Activated T-helper 17 cell treated with anti-CD3 and anti-CD28 coated beads, Interleukin-2, amount 50 U/mL, for 72 hours (primary cell): ENCODE results near the gene SALL4. TPM values are rescaled to one million over a fixed set of nuclear protein-coding genes. Genes with fewer than 3 reads are reported as not detected.
"Not testable (repeated sequence)": the region's sequence is repeated elsewhere in the genome, so short reads cannot be mapped to it uniquely, and the experiment has no call there.

Source experiments
- ATAC-seq: fragments of 150-1000 bp; cut with Tn5 transposase; replicated peaks from 2 replicates; pipeline ENCODE4 v1.10.0; 2021; ENCODE audit warnings: mild to moderate bottlenecking, moderate library complexity
- H3K27ac Mint-ChIP-seq: one replicate; pipeline ENCODE4 v1.8.0; 2022; ENCODE audit warnings: mixed read lengths
- H3K27me3 Mint-ChIP-seq: one replicate; pipeline ENCODE4 v1.8.0; 2022; ENCODE audit warnings: mixed read lengths
- H3K36me3 Mint-ChIP-seq: one replicate; pipeline ENCODE4 v1.8.0; 2022; ENCODE audit warnings: low read depth, mild to moderate bottlenecking, mixed read lengths
- H3K4me1 Mint-ChIP-seq: one replicate; pipeline ENCODE4 v1.8.0; 2022; ENCODE audit warnings: mixed read lengths
- H3K4me3 Mint-ChIP-seq: one replicate; pipeline ENCODE4 v1.8.0; 2022; ENCODE audit warnings: mild to moderate bottlenecking, mixed read lengths
- H3K9me3 Mint-ChIP-seq: one replicate; pipeline ENCODE4 v1.8.0; 2022; ENCODE audit warnings: mixed read lengths
- total RNA-seq, 2 donors: library from RNA; stranded (reverse); gene quantifications; one replicate each; pipeline ENCODE4 v1.2.3, GENCODE V29; 2022

SALL4 gene
- total RNA-seq, 2 donors from 2014 or later = 0.04 to 0.50 TPM

DNA sequence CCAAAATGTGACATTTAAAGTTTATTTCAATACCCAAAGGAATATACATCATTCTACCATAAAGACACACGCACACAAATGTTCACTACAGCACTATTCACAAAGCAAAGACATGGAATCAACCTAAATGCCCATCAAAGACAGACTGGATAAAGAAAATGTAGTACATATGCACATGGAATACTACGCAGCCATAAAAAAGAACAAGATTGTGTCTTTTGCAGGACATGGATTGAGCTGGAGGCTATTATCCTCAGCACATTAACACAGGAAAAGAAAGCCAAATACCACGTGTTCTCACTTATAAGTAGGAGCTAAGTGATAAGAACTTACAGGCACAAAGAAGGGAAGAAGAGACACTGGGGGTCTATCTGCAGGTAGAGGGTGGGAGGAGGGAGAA is 56.5 kb downstream of the SALL4 start:
- H3K4me1 Mint-ChIP-seq = peaks cover 10% of the 10 kb centered on the region
- peaks cover 3% of the 10 kb centered on the region for H3K9me3 Mint-ChIP-seq
- H3K36me3 Mint-ChIP-seq = no peaks in the 10 kb centered on the region
- H3K27me3 Mint-ChIP-seq = peaks cover 18% of the 10 kb centered on the region
- H3K27ac Mint-ChIP-seq = no peak overlapping the region
- no peak overlapping the region for H3K4me3 Mint-ChIP-seq
- ATAC-seq = no peak

DNA sequence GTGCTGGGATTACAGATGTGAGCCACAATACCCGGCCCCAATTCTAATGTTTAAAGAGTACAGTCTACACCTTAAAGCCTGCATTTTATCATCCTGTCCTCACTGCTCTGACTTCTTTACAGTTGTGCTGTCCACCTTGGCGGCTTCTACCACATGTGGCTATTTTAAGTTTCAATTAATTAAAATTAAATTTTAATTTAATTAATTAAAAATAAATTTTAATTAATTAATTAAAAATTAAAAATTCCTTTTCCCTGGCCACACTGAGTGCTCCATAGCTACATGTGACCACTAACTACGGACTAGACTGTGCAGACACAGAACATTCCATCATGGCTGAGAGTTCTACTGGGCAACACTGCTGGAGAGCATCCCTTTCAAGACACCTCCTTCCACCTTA is 61.5 kb downstream of the SALL4 start:
- Mint-ChIP-seq H3K9me3 (no peaks in the 10 kb centered on the region), H3K27me3 (peaks cover 10% of the 10 kb centered on the region), H3K27ac (no peak overlapping the region), H3K36me3 (no peaks in the 10 kb centered on the region), H3K4me3 (no peak overlapping the region), H3K4me1 (peaks cover 5% of the 10 kb centered on the region)
- ATAC-seq = no peak

DNA sequence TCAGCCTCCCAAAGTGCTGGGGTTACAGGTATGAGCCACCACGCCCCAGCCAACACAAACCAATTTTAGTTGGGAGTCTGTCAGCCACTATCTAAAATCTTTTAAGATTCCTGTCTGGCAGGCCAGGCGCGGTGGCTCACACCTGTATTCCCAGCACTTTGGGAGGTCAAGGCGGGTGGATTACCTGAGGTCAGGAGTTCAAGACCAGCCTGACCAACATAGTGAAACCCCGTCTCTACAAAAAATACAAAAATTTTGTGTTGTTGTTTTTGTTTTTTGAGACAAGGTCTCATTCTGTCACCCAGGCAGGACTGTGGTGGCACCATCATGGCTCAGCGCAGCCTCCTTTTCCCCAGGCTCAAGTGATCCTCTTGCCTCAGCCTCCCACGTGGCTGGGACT is 62.0 kb downstream of the SALL4 start:
- H3K4me3 Mint-ChIP-seq, H3K27ac Mint-ChIP-seq, H3K9me3 Mint-ChIP-seq, H3K4me1 Mint-ChIP-seq, H3K27me3 Mint-ChIP-seq, H3K36me3 Mint-ChIP-seq, ATAC-seq: not testable (repeated sequence)

DNA sequence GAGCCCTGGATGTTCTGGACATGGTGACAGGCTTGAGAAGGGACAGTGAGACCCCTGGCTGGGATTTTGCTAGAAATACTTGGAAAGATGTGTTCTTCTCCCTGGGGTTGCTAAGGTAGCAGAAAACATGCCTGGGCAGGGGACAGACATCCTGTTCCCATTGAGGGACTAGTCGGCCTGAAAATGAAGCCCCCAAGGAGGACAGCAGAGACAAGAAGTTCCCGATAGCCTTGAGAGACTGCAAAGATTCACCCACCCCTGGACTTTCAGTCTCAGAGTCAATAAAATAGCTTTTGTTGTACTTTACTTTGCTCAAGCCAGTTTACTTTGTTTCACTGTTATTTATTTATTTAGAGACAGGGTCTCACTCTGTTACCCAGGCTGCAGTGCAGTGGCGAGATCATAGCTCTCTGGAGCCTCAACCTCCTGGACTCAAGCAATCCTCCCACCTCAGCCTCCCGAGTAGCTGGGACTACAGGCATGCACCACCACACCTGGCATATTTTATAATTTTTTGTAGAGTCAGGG is 62.5 kb downstream of the SALL4 start:
- Mint-ChIP-seq H3K9me3 (no peaks in the 10 kb centered on the region), H3K4me1 (peaks cover 5% of the 10 kb centered on the region)

DNA sequence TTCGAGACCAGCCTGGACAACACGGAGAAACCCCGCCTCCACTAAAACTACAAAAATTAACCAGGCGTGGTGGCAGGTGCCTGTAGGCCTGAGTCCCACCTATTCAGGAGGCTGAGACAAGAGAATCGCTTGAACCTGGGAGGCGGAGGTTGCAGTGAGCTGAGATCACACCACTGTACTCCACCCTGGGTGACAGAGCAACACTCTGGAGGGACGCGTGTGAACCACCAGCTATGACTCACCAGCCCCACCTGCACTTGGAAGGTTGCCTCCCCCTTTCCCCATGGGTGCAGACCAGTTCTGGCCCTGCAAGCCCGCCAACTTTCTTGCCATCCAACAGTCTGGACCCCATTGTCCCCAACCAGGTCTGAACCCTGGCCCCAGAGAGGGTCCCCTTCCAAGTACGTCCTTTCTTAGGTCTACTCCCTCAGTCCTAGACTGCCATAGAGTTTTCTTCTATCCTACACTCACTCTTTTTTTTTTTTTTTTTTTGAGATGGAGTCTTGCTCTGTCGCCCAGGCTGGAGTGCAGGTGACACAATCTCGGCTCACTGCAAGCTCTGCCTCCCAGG is 63.4 kb downstream of the SALL4 start:
- ATAC-seq = no peak
- no peak overlapping the region for H3K27ac Mint-ChIP-seq
- H3K36me3 Mint-ChIP-seq = no peaks in the 10 kb centered on the region
- peaks cover 5% of the 10 kb centered on the region for H3K27me3 Mint-ChIP-seq
- no peak overlapping the region for H3K4me3 Mint-ChIP-seq
- H3K4me1 Mint-ChIP-seq = no peaks in the 10 kb centered on the region
- no peaks in the 10 kb centered on the region for H3K9me3 Mint-ChIP-seq

More for the DNA sequence above, 62.5 kb downstream of the SALL4 start:
- Mint-ChIP-seq H3K27me3 (peaks cover 9% of the 10 kb centered on the region), H3K36me3 (no peaks in the 10 kb centered on the region), H3K4me3 (no peak overlapping the region), H3K27ac (no peak overlapping the region)
- no peak for ATAC-seq

DNA sequence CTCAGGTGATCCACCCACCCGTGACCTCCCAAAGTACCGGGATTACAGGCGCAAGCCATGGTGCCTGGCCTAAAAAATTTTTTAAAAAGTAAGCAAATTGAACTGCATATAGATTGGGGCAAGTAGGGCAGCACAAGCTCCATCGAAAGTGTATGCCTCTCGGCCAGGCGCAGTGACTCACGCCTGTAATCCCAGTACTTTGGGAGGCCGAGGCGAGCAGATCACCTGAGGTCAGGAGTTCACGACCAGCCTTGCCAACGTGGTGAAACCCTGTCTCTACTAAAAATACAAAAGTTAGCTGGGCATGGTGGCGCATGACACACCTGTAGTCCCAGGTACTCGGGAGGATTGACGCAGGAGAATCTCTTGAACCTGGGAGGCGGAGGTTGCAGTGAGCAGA is 64.1 kb downstream of the SALL4 start:
- H3K4me3 Mint-ChIP-seq, H3K27me3 Mint-ChIP-seq, H3K27ac Mint-ChIP-seq, ATAC-seq, H3K36me3 Mint-ChIP-seq, H3K9me3 Mint-ChIP-seq, H3K4me1 Mint-ChIP-seq: not testable (repeated sequence)

DNA sequence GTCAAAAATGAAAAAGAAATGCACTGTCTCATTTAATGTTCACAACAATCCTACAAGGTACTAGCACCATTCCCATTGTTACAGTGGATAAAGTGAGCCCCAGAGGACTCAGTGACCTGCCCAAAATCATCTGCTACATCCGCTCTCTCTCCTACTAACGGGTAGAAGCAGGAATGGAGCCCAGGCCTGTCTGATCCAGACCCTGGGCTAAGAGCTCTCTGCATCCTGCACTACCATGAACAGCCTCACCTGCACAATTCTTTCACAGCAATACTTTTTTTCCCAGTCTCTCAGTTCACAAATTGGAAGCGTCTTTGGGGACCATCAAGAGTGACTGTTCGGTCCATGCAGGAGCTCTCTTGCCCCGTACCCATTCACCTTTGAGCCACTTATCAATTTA is 65.4 kb downstream of the SALL4 start:
- no peak overlapping the region for H3K27ac Mint-ChIP-seq
- H3K27me3 Mint-ChIP-seq = peaks cover 8% of the 10 kb centered on the region
- no peaks in the 10 kb centered on the region for H3K4me1 Mint-ChIP-seq
- H3K4me3 Mint-ChIP-seq = no peak overlapping the region
- H3K36me3 Mint-ChIP-seq = no peaks in the 10 kb centered on the region
- ATAC-seq = no peak
- no peaks in the 10 kb centered on the region for H3K9me3 Mint-ChIP-seq

DNA sequence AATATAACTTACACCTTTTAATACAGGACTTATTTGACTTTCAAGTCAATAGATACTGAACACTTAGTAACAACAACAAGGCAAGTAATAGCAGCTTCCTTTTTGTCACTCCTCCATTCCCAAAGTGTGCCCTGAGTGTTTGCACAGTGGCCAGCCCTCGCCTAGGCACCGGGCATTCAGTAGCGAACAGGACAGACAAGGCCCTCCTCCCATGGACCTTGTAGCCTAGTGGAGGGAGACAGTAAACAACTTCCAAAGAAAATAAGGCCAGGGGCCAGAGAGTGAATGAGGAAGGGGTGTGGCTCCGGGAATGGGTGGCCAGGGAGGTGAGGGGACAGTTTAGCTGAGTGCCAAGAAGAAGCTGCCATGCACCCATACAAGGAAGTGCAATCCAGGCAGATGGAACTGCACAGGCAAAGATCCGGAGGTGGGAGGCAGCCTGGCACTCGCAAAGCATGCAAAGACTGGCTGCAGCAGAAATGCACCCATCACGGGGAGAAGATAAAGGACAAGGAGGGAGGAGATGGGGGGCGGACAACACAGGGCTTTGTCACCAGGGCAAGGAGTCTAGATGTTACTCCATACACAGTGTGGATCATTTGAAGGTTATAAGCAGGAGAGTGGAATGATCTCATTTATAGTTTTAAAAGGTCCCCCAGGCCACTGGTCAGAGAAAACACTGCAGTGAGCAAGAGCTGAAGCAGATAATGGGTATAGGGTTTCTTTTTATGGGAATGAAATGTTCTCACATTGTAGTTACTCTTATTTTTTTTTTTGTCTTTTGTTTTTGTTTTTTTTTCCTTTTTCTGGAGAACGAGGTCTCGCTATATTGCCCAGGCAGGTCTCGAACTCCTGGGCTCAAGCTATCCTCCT is 66.4 kb downstream of the SALL4 start:
- Mint-ChIP-seq H3K27me3 (peaks cover 8% of the 10 kb centered on the region), H3K36me3 (no peaks in the 10 kb centered on the region), H3K4me3 (no peak overlapping the region), H3K4me1 (no peaks in the 10 kb centered on the region), H3K9me3 (no peaks in the 10 kb centered on the region), H3K27ac (no peak overlapping the region)
- ATAC-seq = no peak

DNA sequence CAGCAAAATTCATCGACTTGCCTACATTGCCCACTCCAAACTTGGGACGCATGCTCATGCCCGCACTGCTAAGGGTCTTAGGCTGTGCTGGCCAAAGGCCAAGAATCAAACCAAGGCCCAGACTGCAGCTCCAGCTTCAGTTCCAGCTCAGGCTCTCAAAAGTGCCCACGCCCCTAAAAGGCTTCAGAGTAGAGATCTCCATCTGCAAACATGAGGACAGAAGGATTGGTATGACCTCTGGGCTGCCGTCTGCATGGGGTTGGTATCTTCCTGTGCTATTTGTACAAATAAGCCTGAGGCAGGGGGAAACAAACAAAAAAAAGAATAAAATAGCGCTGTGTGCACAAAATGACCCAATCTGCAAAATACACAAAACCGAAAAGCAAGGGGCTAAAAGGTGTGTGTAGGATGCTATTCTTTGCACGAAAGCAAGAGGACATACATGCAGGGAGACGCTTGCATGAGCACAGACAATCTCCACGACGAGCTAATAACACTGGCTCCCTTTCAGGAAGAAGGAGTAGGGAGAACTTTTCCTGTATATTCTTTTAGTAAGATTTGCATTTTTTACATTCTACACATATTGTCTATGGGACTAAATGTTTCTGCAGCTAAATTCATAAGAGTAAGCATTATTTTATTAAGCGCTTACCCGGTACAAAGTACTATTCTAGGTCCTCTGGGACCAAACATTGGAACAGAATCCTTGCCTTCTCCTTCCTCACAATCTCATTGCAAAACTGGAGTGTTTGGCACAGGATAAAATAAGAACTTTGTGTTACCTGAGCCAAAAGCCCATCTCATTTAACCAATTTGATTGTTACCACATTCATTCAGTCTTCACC is 67.2 kb downstream of the SALL4 start:
- Mint-ChIP-seq H3K4me1 (no peaks in the 10 kb centered on the region), H3K27ac (no peak overlapping the region)

DNA sequence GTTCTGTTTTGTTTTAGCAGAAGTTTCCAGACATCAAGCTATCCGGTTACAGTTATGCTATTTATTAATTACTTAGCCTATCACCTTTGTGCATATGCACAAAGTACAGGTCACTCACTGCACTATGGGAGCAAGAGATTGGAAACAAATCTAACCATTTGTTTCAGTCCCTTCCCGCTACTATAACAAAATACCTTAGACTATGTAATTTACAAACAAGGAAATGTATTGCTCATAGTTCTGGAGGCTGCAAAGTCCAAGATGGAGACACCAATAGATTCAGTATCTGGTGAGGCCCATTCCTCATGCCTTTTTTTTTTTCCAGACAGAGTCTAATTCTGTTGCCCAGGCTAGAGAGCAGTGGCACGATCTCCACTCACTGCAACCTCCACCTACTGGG is 69.3 kb downstream of the SALL4 start:
- H3K4me3 Mint-ChIP-seq = no peak overlapping the region
- H3K27me3 Mint-ChIP-seq = peaks cover 8% of the 10 kb centered on the region
- H3K36me3 Mint-ChIP-seq = no peaks in the 10 kb centered on the region
- H3K9me3 Mint-ChIP-seq = no peaks in the 10 kb centered on the region
- no peak overlapping the region for H3K27ac Mint-ChIP-seq
- H3K4me1 Mint-ChIP-seq = no peaks in the 10 kb centered on the region
- no peak for ATAC-seq

More for the DNA sequence above, 67.2 kb downstream of the SALL4 start:
- peaks cover 8% of the 10 kb centered on the region for H3K27me3 Mint-ChIP-seq
- no peaks in the 10 kb centered on the region for H3K36me3 Mint-ChIP-seq
- no peak for ATAC-seq
- no peak overlapping the region for H3K4me3 Mint-ChIP-seq
- no peaks in the 10 kb centered on the region for H3K9me3 Mint-ChIP-seq

Other genes starting within 250 kb of the SALL4 start
- gene ATP9A, start 34.1 kb downstream of the SALL4 start, total RNA-seq = 1 to 10 TPM; 1.7 to 2.2 TPM